HG03457 (cell line): ENCODE data around the gene SLC18B1.
"Not testable (repeated sequence)": the region's sequence is repeated elsewhere in the genome, so short reads cannot be mapped to it uniquely, and the experiment has no call there.

Experiments
- ATAC-seq: cut with Tn5 transposase; IDR thresholded peaks from one replicate; pipeline ENCODE4 v1.9.1; 2021; ENCODE audit warnings: moderate number of reproducible peaks; ENCODE audit not compliant: unreplicated experiment

SLC18B1 gene

DNA sequence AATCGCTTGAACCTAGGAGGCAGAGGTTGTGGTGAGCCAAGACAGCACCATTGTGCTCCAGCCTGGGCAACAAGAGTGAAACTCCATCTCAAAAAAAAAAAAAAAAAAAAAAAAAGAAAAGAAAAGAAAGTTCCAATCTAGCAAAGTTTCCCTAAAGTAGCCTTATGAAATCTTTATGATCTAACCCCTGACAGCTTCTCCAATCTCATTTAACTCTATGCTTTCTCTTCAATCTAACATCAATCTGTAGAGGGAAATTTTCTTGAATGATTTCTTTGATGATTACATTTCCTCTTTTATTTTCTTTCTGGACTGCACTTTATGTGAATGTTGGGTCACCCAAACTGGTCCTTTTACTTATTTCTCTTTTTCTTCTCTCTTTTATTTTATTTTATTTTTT is 2.2 kb upstream of the SLC18B1 start:
- no peak for ATAC-seq

DNA sequence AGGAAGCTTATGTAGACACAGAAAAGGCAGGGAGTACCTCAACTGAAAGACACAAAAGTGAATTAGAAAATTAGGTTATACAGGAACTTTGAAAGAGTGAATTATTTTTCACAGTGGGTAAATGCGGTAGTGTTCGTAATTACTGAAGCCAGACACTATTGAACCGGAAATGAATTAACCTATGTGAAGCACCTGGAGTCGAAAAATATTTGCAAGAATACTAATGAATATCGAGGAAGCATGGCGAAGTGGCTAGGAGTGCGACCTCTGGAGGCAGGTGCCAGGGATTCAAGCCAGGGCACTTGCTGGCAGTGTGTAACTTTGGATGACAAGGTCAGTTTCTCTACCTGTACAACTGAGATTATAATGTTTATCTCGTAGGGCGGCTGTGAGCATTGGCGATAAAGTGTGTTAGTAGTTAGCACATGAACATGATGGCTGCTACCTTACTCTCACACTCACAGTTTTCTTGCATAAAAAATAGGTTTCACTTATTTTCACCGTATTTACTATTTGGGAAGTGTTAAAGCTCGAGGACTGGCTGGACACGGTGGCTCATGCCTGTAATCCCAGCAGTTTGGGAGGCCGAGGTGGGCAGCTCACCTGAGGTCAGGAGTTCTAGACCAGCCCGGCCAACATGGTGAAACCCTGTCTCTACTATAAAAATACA is 567 bp upstream of the SLC18B1 start:
- peak; percentile 78 for ATAC-seq

DNA sequence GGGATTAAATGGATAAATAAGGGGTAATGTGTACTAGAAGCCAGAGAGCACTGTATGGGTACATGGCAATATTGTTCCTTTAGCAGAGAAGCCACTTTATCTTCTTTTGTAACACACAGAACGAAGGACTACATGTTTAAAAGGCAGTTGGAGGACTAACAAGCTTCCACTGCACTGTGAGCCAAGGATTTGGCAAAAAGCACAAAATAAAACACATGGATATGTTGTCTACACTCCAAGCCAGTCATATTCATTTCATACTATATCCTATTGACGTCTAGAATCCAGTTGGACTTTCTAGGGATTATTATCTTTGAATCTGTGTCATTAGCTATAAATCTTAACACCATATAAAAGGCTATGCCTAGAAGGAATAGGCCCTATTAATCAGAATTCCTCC is 3.0 kb downstream of the SLC18B1 start:
- ATAC-seq: no peak

DNA sequence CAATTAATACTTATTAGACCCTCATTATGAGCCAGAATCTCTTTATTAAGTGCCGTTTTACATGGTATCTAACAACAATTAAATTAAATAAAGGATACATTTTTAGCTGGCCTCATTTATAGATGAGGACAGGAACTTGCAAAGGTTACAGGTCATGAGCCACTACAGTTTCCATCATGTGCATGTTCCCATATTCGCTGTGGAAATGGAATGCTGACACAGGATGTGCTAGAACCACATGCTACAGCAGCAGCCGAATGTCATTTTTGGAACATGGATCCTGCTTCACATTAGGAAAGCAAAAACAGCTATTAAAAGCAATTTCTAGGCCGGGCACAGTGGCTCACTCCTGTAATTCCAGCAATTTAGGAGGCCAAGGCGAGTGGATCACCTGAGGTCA is 5.9 kb downstream of the SLC18B1 start:
- ATAC-seq: no peak

DNA sequence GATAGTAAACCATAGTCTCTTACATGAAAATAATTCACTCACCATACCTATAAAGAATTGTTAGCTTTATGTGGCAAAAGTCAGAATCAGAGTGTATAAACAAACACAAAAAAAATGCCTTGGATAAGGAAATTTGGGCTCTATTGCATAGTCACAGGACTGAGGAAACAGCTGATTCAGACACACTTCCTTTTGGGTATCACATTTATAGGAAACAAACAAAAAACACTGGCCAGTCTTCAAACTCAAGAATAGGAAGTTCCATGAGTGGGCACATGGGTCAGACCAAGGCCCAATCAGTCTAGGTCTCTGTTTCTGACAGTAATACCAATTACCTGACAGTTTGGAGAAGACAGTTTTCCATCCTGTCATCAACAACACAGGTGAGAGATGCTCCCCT is 8.0 kb downstream of the SLC18B1 start:
- no peak for ATAC-seq

DNA sequence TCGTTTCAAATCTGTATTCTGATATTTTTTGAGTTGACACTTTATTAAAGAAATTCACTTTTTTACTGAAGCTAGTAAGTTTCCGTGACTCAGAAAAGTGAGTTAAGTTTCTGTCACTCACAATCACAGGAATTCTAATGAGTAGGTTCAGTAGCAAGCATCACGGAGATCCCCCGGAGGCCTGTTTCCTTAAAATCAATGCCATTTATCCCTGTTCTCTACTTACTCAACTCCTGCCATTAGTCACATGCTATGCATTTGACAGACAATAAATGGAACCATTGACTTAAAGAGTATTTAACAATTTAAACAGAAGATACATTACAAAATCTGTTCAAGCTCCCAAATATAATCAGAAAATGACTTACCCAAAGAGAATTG is 9.1 kb downstream of the SLC18B1 start:
- no peak for ATAC-seq

DNA sequence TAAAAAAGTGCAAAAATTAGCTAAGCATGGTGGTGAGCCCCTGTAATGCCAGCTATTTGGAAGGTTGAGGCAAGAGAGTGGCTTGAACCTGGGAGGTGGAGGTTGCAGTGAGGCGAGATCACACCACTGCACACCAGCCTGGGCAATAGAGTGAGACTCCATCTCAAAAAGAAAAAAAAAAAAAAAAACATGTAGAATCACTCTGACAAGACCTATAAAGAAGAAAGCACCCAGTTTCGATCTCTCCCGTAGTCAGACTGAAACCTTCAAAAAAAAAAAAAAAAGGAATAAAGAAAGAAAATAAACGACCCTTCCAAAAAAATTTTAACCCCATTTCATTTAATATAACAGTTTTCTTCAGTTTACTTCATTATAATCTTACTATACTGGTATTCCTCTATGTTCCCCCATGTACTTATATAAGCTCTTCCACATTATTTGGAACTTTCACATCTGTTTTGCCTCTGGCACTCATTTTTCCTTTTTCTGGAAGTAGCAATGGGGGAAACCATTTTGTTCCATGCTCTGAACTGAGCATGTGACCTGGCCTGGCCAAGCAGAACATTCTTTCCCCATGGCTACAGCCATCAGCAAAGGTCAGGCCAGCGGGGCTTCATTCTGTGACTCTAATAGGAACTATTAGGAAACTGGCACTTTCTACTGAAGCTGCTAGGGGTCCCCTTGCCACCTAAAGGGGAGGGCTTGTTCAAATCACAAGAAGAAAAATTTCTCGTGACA is 9.6 kb downstream of the SLC18B1 start:
- no peak for ATAC-seq

DNA sequence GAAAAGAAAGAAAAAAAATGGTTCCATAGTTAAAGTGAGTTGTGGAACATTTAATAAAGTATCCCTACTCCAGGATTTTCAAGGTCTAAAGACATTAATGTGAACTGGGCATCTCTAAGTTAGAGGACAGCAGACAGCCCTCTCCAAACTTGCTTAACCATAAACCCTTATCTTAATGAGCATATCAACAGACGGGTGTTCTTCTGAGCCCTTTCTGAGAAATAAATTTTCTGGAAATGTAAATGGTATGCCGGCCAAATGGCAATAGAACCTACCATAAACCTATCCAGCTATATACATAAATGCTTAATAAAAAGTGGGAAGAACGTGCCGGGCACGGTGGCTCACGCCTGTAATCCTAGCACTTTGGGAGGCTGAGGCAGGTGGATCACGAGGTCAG is 12.5 kb downstream of the SLC18B1 start:
- ATAC-seq: no peak

DNA sequence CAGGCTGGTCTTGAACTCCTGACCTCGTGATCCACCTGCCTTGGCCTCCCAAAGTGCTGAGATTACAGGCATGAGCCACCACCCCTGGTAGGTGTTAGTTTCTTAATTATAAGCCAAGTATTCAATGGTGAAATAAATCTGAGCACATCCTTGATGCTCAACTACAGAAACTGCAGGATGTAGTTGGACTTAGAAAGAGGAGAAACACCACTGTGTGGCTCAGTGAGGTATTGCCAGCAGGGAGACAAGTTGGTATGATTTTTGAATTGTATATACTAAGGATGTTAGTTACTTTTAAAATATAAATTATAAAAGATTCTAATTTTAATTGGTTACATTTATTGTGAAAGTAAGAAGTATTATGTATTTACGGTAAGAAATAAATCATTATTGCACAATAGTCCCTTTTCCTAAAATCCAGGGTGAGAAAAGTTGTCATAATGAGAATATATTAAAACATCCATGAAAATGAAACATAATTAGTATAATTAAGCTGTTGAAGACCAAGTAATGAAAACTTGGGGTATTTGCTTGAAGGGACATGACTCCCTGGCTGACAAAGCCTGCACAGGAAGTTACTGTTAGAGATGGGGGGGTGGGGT is 17.6 kb downstream of the SLC18B1 start:
- ATAC-seq: no peak

DNA sequence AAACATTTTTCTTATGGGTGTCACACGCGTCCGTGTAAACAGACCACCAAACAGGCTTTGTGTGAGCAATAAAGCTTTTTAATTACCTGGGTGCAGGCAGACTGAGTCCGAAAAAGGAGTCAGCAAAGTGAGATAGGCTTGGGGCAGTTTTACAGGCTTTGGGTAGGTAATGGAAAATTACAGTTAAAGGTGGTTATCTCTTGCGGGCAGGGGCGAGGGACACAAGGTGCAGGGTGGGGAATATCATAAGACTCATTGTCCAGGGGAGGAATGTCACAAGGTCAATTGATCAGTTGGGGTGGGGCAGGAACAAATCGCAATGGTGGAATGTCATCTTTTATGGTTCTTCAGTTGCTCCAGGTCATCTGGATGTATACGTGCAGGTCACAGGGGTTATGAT is 20.6 kb downstream of the SLC18B1 start:
- ATAC-seq: not testable (repeated sequence)

DNA sequence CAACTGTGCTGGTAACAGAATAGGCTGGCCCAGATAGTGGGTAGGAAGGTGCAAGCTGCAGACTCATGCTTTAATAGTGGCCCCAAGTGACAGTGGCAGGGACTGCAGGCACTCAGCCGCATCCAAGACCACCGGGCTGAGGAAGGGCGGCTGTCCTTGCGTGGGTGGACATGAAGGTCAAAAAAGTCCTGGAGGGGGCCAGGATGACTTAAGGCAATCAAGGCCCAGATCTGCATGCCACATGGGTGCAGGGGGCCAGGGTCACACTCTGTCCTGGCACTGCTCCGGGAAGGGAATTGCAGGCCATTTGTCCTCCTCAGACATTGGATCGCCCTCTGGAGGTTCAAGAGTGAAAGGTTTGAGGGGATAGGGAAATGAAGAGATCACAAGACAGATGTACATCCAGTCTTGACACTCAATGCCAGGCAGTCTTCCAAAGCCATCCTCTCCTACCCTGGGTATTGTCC is 30.4 kb downstream of the SLC18B1 start:
- ATAC-seq: peak; percentile 75

DNA sequence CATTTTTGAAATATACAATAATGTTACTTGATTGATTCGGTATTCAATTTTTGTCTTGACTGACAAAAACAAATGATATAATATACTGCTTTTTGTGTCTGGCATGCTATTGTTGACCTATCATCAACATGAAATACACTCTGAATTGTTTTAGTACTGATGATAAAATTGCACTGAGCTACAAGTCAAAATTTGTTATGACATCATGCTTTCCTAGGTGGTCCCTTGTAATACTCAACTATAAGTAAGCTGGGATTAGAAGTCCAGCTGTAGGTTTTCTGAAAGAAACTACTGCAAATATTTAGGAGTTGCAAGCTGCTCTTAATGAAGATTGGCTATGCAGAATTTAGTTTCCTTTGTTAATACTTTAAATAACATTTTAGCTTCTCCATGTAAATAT is 32.9 kb downstream of the SLC18B1 start:
- no peak for ATAC-seq

DNA sequence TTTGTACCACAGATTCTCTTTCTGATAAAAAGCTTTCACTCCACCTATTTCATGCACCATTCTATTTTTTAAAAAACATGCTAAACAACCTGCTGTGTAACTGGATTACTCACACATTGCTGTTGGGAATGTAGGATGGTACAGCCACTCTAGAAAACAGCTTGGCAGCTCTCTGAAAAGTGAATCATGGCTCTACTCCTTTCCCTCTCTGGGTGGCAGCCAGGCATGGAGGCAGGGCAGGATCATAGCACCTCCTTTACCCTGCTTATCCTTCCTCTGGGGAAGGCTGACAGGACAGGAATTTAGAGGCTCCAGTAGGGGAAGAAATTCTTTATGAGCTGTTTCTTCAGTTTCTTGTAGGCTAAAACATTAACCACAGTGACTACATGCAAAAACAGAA is 34.1 kb downstream of the SLC18B1 start:
- no peak for ATAC-seq

DNA sequence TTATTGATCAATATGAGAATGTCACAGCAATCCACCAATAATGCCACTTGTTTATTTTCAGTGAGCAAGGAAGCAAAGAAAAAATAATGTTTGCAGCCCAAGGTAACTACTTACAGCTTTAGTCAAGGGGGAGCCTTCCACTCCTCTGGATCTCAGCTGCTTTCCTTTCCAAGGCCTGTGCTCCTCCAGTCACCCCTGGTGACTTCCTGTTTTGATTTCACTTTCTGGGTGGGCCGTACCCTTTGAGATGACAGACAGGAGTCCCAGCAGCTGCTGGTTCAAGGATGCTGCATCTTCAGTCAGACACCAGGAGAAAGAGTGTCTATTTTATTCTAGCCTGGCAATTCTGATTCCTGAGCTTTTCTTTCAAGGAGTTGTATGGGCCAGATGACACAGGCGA is 35.2 kb downstream of the SLC18B1 start:
- peak; percentile 91 for ATAC-seq

DNA sequence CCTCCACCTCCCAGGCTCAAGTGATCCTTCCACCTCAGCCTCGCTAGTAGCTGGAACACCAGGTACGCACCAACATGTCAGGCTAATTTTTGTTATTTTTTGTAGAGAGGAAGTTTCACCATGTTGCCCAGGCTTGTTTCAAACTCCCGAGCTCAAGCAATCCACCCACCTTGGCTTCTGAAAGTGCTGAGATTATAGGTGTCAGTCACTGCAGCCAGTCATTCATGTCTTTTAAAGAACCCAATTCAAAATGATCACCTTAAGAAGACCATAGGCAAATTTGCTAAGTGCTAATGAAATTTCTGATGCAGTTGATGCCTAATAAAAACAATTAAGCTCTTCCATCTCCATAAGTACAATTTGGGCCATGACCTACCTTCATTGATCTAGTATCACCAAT is 38.2 kb downstream of the SLC18B1 start:
- ATAC-seq: no peak

DNA sequence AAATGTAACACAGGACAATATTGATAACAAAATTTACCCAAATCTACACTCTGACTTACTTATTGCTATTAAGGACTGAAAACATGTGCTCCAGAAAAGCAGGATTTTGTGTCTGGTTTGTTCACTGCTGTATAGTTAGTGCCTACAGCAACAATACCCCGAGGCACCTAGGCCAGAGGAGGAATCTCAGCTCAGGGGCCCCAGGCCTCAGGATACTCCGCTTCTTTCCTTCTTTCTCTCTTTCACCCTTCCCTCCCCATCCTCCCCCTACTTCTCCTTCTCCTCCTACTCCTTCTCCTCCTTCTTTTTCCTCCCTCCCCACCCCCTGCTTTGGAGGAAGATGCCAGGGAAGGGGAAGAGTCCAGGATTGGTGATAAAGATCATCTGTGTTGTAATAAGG is 39.7 kb downstream of the SLC18B1 start:
- no peak for ATAC-seq

DNA sequence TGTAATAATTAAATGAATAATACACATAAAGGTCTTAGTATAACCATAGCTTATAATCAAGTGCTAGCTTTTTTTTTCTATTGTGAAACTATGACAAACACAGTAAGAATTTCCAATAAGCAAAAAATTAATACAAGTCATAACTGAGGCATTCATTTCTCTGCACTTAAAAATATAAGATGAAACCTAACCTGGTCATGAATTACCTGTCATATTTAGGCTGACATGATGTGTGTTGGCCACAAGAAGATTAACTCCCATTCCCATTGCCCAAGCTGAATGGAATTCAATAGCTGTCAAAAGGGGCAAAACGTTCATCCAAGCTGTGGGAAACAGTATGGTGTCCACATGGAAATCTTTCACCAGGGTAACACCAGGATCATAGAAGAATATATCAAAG is 46.2 kb downstream of the SLC18B1 start:
- ATAC-seq: no peak

DNA sequence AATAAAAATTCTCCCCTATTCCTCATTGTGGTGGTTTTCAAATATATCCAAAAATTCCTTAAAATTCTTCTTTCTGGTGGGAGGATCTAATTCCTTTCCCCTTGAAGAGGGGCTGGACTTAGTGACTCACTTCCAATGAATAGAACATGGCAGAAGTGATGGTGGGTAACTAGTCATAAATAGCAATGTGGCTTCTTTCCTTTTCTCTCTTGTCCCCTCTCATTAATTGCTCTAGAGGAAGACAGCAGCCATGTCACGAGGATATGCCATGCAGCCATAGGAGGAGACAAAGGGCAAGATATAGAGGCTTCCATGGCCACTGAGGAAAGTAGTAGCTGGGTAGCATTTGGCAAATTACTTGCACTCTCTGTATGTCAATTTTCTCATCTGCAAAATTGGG is 46.6 kb downstream of the SLC18B1 start:
- no peak for ATAC-seq

DNA sequence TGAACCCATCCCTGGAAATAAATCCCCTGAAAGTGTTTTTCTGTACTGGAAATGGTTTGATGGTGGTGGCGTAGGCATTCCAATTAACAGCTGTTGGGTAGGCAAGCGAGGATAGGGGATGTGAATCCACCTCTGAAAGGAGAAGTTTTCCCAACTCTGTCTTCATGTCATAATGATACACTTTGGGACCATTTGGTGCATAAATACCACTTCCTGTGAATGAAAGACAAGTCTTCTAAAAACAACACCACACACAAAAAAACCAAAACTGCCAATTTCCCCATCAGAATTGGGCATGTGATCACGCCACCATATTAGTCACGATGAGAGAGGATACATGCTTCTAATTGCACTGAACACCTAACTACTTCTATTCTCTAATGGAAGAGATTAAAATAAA is 47.1 kb downstream of the SLC18B1 start:
- ATAC-seq: peak; percentile 41

DNA sequence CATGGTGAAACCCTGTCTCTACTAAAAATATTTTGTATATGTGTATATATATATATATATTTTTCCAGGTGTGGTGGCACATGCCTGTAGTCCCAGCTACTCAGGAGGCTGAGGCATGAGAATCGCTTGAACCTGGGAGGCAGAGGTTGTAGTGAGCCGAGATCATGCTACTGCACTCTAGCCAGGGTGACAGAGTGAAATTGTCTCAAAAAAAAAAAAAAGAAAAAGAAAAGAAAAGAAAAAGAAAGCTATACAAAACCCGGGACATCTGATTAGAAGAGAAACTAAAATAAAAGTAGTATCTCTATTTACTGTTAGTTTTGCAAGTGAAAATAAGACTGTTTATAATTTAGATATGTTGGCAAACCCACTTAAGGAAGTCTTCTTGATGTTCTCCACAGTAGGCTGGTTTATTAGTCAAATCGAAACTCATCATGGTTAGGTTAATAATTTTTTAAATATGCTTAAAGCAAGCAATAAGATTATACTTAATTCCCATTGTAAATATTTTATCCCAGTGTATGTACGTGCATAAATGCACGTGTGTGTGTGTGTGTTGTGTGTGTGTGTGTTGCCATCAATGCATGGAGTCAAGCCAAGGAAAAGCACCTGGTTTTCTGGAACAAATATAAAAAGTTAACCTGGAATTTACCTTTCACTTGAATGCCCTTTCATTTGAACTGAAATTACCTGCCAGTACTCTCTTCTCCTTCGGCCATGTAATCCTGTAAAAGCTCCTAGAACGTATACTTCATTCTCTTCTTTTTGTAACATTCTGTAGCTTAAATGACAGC is 47.8 kb downstream of the SLC18B1 start:
- peak; percentile 75 for ATAC-seq

DNA sequence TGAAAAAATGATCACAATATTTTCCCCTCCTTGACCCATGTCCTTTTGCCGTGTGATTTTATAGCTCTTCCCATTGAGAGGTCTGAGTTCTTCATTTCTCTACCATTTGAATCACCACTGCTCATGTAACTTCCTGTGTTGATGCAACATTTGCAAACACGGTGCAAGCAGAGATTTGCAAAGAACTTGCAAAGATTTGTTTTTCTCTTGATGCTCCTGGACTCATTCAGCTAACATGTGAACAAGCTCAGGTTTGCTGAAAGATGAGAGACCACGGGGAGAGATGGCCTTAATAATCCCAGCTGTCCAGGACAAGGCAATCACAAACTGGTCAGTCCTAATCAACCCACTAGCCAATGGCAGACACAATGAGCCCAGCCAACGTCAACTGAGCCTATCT is 49.3 kb downstream of the SLC18B1 start:
- no peak for ATAC-seq

DNA sequence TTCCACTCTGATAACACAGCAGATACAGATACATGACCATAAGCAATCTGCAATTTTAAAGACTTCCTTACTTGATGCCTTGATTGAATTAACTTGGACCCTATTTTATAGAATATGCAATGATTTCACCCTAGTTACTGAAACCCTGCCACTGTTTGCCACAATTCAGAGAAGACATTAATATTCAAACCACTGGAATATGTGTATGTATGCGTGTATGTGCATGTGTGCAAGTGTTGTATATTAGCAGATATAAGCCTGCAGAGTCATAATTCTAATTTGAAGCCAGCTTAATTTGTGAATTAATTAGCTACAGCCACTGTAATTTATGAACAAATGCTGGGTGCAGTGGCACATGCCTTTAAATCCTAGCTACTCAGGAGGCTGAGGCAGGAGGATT is 50.0 kb downstream of the SLC18B1 start:
- ATAC-seq: no peak
